K562 (cell line): Measurements from ENCODE around the gene C3AR1. TPM values are rescaled to one million over a fixed set of nuclear protein-coding genes. Genes with fewer than 3 reads are reported as not detected.

Source experiments
- ATAC-seq: fragments of 200-7000 bp; cut with Tn5 transposase; 3 replicates; pipeline ENCODE4 v1.9.1; 2020; ENCODE audit warnings: moderate library complexity
- Bru-seq: library from RNA; stranded (reverse); fragments of 400-500 nt; gene quantifications from one replicate; lab custom pipeline; 2021; lab: Mats Ljungman, UMichigan
- BruChase-seq, 2 experiments: library from RNA; stranded (reverse); fragments of 400-500 nt; gene quantifications; one replicate each; lab custom pipeline; 2021; lab: Mats Ljungman, UMichigan
- BruUV-seq: library from RNA; stranded (reverse); fragments of 400-500 nt; replicated peaks from 2 replicates; lab custom pipeline; 2021; lab: Mats Ljungman, UMichigan
- CTCF ChIA-PET: fragments of 300-600 bp; formaldehyde crosslinking; extraction: SDS; loops from one replicate; lab custom pipeline; 2021; ENCODE audit warnings: low intra/inter-chr PET ratio; lab: Yijun Ruan, JAX
- POLR2A ChIA-PET: fragments of 300-600, 350-650 bp; sonication (Branson Sonifier 250); formaldehyde crosslinking; extraction: SDS; loops from one replicate; lab custom pipeline; 2021; ENCODE audit warnings: antibody characterized with exemption, inconsistent platforms; lab: Yijun Ruan, JAX
- DNase-seq, 4 experiments: peaks; one replicate each; pipeline versions ENCODE4 v3.0.0 to v3.0.0-alpha.2; 2011 to 2018; ENCODE audit warnings: low spot score in 3 of 4, mixed read lengths in 3 of 4; ENCODE audit errors: extremely low read depth in 1 of 4
- FAIRE-seq: peaks from 2 replicates; lab custom pipeline; 2011; peaks lifted over from hg19 to GRCh38; lab: Jason Lieb, UNC
- H2AFZ ChIP-seq: 2 replicates; pipeline ENCODE4 v1.6.0; 2011; ENCODE audit warnings: low read depth, low read length, control low read depth, inconsistent platforms
- H3K27ac ChIP-seq: fragments of 200-600 bp; 3 replicates; pipeline ENCODE4 v1.8.0; 2011; ENCODE audit warnings: low read depth, mild to moderate bottlenecking, control low read depth, inconsistent platforms, low read length, moderate library complexity, mixed read lengths; ENCODE audit errors: extremely low read depth
- H3K27me3 ChIP-seq, 2 experiments: fragments of 300-600 bp in 1 of 2; 2 replicates in 1 of 2; 3 replicates in 1 of 2; pipeline versions ENCODE4 v1.6.0 to v1.8.0; 2011; ENCODE audit warnings: inconsistent platforms in 2 of 2, low read length in 2 of 2, mild to moderate bottlenecking in 1 of 2, mixed read lengths in 1 of 2, moderate library complexity in 1 of 2; ENCODE audit not compliant: control insufficient read depth in 2 of 2, insufficient read depth in 2 of 2
- H3K36me3 ChIP-seq: fragments of 300-600 bp; 3 replicates; pipeline ENCODE4 v1.8.0; 2011; ENCODE audit warnings: mild to moderate bottlenecking, low read length, inconsistent platforms; ENCODE audit not compliant: control insufficient read depth, insufficient read depth
- H3K4me1 ChIP-seq, 2 experiments: fragments of 200-600 bp in 1 of 2; replicated peaks in 1 of 2; 2 replicates in 1 of 2; 3 replicates in 1 of 2; pipeline versions ENCODE4 v1.5.1 to v1.8.0; 2011; ENCODE audit warnings: inconsistent platforms in 2 of 2, low read length in 2 of 2, mild to moderate bottlenecking in 1 of 2, mixed read lengths in 1 of 2, moderate library complexity in 1 of 2; ENCODE audit not compliant: control insufficient read depth in 2 of 2, insufficient read depth in 2 of 2
- H3K4me2 ChIP-seq: 2 replicates; pipeline ENCODE4 v1.6.1; 2011; ENCODE audit warnings: low read length, control low read depth, inconsistent platforms, mixed read lengths; ENCODE audit not compliant: insufficient read depth
- H3K4me3 ChIP-seq: fragments of 200-600 bp; sonication (generic), shearing (Covaris generic); 2 replicates; pipeline ENCODE4 v1.5.1; 2016; ENCODE audit warnings: control low read depth, inconsistent platforms
- H3K79me2 ChIP-seq: fragments of 200-600 bp; 3 replicates; pipeline ENCODE4 v1.8.0; 2011; ENCODE audit warnings: low read length, inconsistent platforms; ENCODE audit not compliant: control insufficient read depth, insufficient read depth
- H3K9ac ChIP-seq, 2 experiments: 2 replicates each; pipeline versions ENCODE4 v1.6.0 to v1.6.1; 2011; ENCODE audit warnings: low read depth in 2 of 2, low read length in 2 of 2, control low read depth in 1 of 2, inconsistent platforms in 1 of 2, mild to moderate bottlenecking in 1 of 2, mixed read lengths in 1 of 2; ENCODE audit not compliant: insufficient read depth in 1 of 2
- H3K9me1 ChIP-seq: one replicate; pipeline ENCODE4 v1.6.0; 2011; ENCODE audit warnings: inconsistent platforms, mild to moderate bottlenecking, low read length, moderate library complexity; ENCODE audit not compliant: control insufficient read depth, insufficient read depth
- H3K9me3 ChIP-seq: replicated peaks from 2 replicates; pipeline ENCODE4 v1.5.1; 2011; ENCODE audit warnings: low read depth, low read length, inconsistent platforms; ENCODE audit not compliant: control insufficient read depth, insufficient read depth
- H4K20me1 ChIP-seq: replicated peaks from 2 replicates; pipeline ENCODE4 v1.6.1; 2011; ENCODE audit warnings: low read length, inconsistent platforms, mixed read lengths; ENCODE audit not compliant: control insufficient read depth, insufficient read depth
- ATF7 ChIP-seq: fragments of 450-650 bp; IDR thresholded peaks from 2 replicates; pipeline ENCODE4 v1.7.1; 2014; ENCODE audit warnings: mild to moderate bottlenecking, moderate library complexity
- FOXP1 ChIP-seq: sonication (generic); formaldehyde crosslinking; IDR thresholded peaks from 2 replicates; pipeline ENCODE4 v1.8.0; 2022; ENCODE audit warnings: mild to moderate bottlenecking, missing genetic modification reagents
- GTF2E2 ChIP-seq: fragments of 200-800 bp; sonication (Bioruptor generic); IDR thresholded peaks from 2 replicates; pipeline ENCODE4 v1.6.1; 2016; ENCODE audit warnings: missing genetic modification characterization, missing compliant biosample characterization
- MTA3 ChIP-seq: fragments of 450-650 bp; formaldehyde crosslinking; IDR thresholded peaks from 2 replicates; pipeline ENCODE4 v1.6.1; 2017; ENCODE audit warnings: mild to moderate bottlenecking, borderline replicate concordance
- NFE2 ChIP-seq: IDR thresholded peaks from 2 replicates; pipeline ENCODE4 v1.6.1; 2014; ENCODE audit warnings: antibody characterized with exemption, low read depth
- SREBF1 ChIP-seq: fragments of 150-350 bp; IDR thresholded peaks from 2 replicates; pipeline ENCODE4 v1.6.1; 2014; ENCODE audit warnings: antibody characterized with exemption, low read depth, low read length, borderline replicate concordance
- U2AF1 ChIP-seq: fragments of 200-400 bp; formaldehyde crosslinking; optimal IDR thresholded peaks from 2 replicates; pipeline ENCODE3; 2017; ENCODE audit warnings: mild to moderate bottlenecking, low read depth, low read length, moderate library complexity
- WGBS: fragments of 100-300 bp; shearing (Covaris generic); methylation state at CpG from one replicate; pipeline ENCODE4 v1.1.6; 2016; ENCODE audit warnings: low coverage, mixed read lengths; ENCODE audit not compliant: insufficient coverage; ENCODE audit errors: missing lambda C conversion rate; 5-methylcytosine and 5-hydroxymethylcytosine counted together
- in situ Hi-C: fragments of 300-500 bp; cut with MboI; formaldehyde crosslinking; loops from 4 replicates; pipeline ENCODE4 v1.15.0; 2018; ENCODE audit warnings: inconsistent platforms, mixed read lengths
- intact Hi-C: fragments of 100-400 bp; cut with micrococcal nuclease; formaldehyde crosslinking; loops from 2 replicates; pipeline ENCODE4 v1.14.2; 2022
- long read RNA-seq, 3 experiments: library from polyadenylated mRNA in 2 of 3; library from RNA in 1 of 3; unstranded in 2 of 3; stranded (forward) in 1 of 3; transcript quantifications; one replicate each; pipeline ENCODE4 v2.0.0, GENCODE V29; 2019 to 2022
- polyA minus RNA-seq, 3 experiments: library from RNA; depleted of rRNA, polyadenylated mRNA; stranded (reverse); fragments of >200 nt; gene quantifications; 2 replicates each; pipeline ENCODE4 v1.2.3, GENCODE V29; 2011
- polyA plus RNA-seq, 8 experiments: library from polyadenylated mRNA; depleted of rRNA in 4 of 8; stranded (reverse) in 5 of 8; unstranded in 3 of 8; fragments of >200 nt; fragmentation: Nextera tagmentation in 2 of 8; fragmentation: Illumina TruSeq in 1 of 8; extraction: Ambion mirVana in 2 of 8; extraction: Trizol in 1 of 8; gene quantifications; 2 replicates each; pipeline versions ENCODE4 v1.2.1 to v1.2.3, GENCODE V29; 2011 to 2014; ENCODE audit warnings: inconsistent platforms in 1 of 8, missing spikeins in 1 of 8
- total RNA-seq, 7 experiments: library from RNA; depleted of rRNA in 6 of 7; stranded (reverse); fragments of >200 nt in 6 of 7; fragmentation: Illumina TruSeq in 2 of 7; extraction: Trizol in 2 of 7; gene quantifications; 2 replicates each; pipeline versions ENCODE4 v1.2.1 to v1.2.3, GENCODE V29; 2011 to 2021; ENCODE audit warnings: low replicate concordance in 1 of 7
- TF ChIP-seq, protein P1 (sequence below), 2 experiments: IDR thresholded peaks; 2 replicates each; pipeline ENCODE4 v1.6.1; 2012; ENCODE audit warnings: improper control_type of control experiment in 2 of 2, low read depth in 2 of 2, low read length in 2 of 2, borderline replicate concordance in 1 of 2
- TF ChIP-seq, protein P2 (sequence below), 2 experiments: fragments of 200-800 bp in 1 of 2; sonication (Bioruptor generic) in 1 of 2; sonication (generic) in 1 of 2; formaldehyde crosslinking in 1 of 2; IDR thresholded peaks in 1 of 2; conservative IDR thresholded peaks in 1 of 2; 2 replicates each; pipeline versions ENCODE4 v1.5.0 to v1.6.1; 2016 to 2020; ENCODE audit warnings: missing compliant biosample characterization in 1 of 2, missing genetic modification characterization in 1 of 2, missing genetic modification reagents in 1 of 2

C3AR1 gene
- 8.0 and 9.9 TPM in 2 replicates for total RNA-seq (2011; cell fraction: chromatin; rRNA removed; ENCODE audit: low replicate concordance)
- total RNA-seq (2011; cell fraction: nucleolus; rRNA removed) = 8.6 and 12.2 TPM in 2 replicates
- 8.4 and 9.2 TPM in 2 replicates for total RNA-seq (2011; cell fraction: nucleoplasm; rRNA removed)
- 2.2 and 2.5 TPM in 2 replicates for total RNA-seq (2014; rRNA removed)
- total RNA-seq (2014; rRNA removed; fragmentation: Illumina TruSeq; extraction: Trizol) = 3.7 and 3.8 TPM in 2 replicates
- total RNA-seq (2015; rRNA removed; fragmentation: Illumina TruSeq; extraction: Trizol) = 2.4 and 2.5 TPM in 2 replicates
- total RNA-seq (2021) = 3.5 and 3.9 TPM in 2 replicates
- 3.6 and 9.5 TPM in 2 replicates for polyA plus RNA-seq (2011; rRNA removed)
- polyA plus RNA-seq (2011; cell fraction: cytosol; rRNA removed) = 4.2 and 13.5 TPM in 2 replicates
- polyA plus RNA-seq (2011; cell fraction: nucleus; rRNA removed) = 3.5 and 8.0 TPM in 2 replicates
- polyA plus RNA-seq (2012) = 4.2 and 4.7 TPM in 2 replicates
- polyA plus RNA-seq (2014; fragmentation: Illumina TruSeq; extraction: Trizol) = 7.0 and 7.2 TPM in 2 replicates
- polyA plus RNA-seq (2014; fragmentation: Nextera tagmentation; extraction: Ambion mirVana) = 10 to 100 TPM; 11.5 to 12.9 TPM
- 4.7 and 5.3 TPM in 2 replicates for polyA plus RNA-seq (2014; rRNA removed)
- polyA minus RNA-seq (2011; rRNA and poly(A)+ RNA removed) = 4.7 and 8.5 TPM in 2 replicates
- 0.64 and 5.8 TPM in 2 replicates for polyA minus RNA-seq (2011; cell fraction: cytosol; rRNA and poly(A)+ RNA removed)
- 1.8 and 2.4 TPM in 2 replicates for polyA minus RNA-seq (2011; cell fraction: nucleus; rRNA and poly(A)+ RNA removed)
- percentile 59 among the genes with signal in this experiment for Bru-seq, nascent RNA
- percentile 48 among the genes with signal in this experiment for BruChase-seq, experiment 1, labeled RNA remaining after a 2-hour chase
- BruChase-seq, experiment 2, labeled RNA remaining after a 6-hour chase = percentile 47 among the genes with signal in this experiment
- long read RNA-seq, experiment 1, transcript C3AR1-201 (2 exons, 2,088 nt) = major isoform, 6 of 10 reads
- long read RNA-seq, experiment 1, partial matches to known transcripts = 0 of 10 reads
- long read RNA-seq, experiment 1, other reads (novel, unspliced or antisense) = 4 of 10 reads
- long read RNA-seq, experiment 2, transcript C3AR1-201 (2 exons, 2,088 nt) = major isoform, 7 of 7 reads
- long read RNA-seq, experiment 2, partial matches to known transcripts = 0 of 7 reads
- long read RNA-seq, experiment 2, other reads (novel, unspliced or antisense) = 0 of 7 reads
- long read RNA-seq, experiment 3, partial matches to known transcripts = 0 of 4 reads
- long read RNA-seq, experiment 3, other reads (novel, unspliced or antisense) = 0 of 4 reads

GRCh38 chr12:8065991-8066594, at the start of gene C3AR1:
TSS of gene C3AR1 (minus strand) at chr12:8066359. CDS start at chr12:8060185, 6,174 bp downstream.
- H3K36me3 ChIP-seq = no peaks in the 10 kb centered on the region
- peak within 1 kb of the TSS; percentile 91 for H2AFZ ChIP-seq
- peak within 1 kb of the TSS in 1 of 2 experiments; percentile 55; a peak in 3 of 4 replicates for H3K9ac ChIP-seq
- no peaks in the 10 kb centered on the region for H4K20me1 ChIP-seq
- ChIA-PET CTCF (no interaction called here), POLR2A (interaction anchor here (0.6 to 1.2 kb wide), 4 partner anchors 8 to 39 kb away, joined by 3 to 6 read pairs (median 4); no protein-coding TSS in a partner anchor)
- intact Hi-C loops = no loop called here
- peak within 1 kb of the TSS; percentile 74 for H3K4me2 ChIP-seq
- peak within 1 kb of the TSS; percentile 19; the same call in 1 of the 2 replicates for H3K4me3 ChIP-seq
- BruUV-seq = TSS peak; percentile 83
- peak within 1 kb of the TSS; percentile 77 for H3K27ac ChIP-seq
- DNase-seq (peak in 2 of 4 experiments; percentile 51 to 64), FAIRE-seq (peak; percentile 96), ATAC-seq (peak; percentile 92)
- H3K4me1 ChIP-seq = peaks cover 5 to 13% of the 10 kb centered on the region in 2 experiments; a peak in 4 of 5 replicates
- 0% methylated on average over 2 of the region's 2 CpGs for WGBS
- in situ Hi-C loops = no loop called here
- no peaks in the 10 kb centered on the region; the same call in 2 of the 3 replicates for H3K79me2 ChIP-seq
- H3K27me3 ChIP-seq = no peaks in the 10 kb centered on the region
- no peaks in the 10 kb centered on the region for H3K9me1 ChIP-seq
- no peaks in the 10 kb centered on the region for H3K9me3 ChIP-seq
- TF ChIP-seq GTF2E2 (tag) (peak; percentile 66), ATF7 (peak; percentile 68), U2AF1 (no peak), FOXP1 (CRISPR knock-in tag) (no peak), SREBF1 (no peak), MTA3 (peak; percentile 65; the same call in 1 of the 2 replicates), NFE2 (peak; percentile 18; the same call in 1 of the 2 replicates)
- TF ChIP-seq, protein P1, sequence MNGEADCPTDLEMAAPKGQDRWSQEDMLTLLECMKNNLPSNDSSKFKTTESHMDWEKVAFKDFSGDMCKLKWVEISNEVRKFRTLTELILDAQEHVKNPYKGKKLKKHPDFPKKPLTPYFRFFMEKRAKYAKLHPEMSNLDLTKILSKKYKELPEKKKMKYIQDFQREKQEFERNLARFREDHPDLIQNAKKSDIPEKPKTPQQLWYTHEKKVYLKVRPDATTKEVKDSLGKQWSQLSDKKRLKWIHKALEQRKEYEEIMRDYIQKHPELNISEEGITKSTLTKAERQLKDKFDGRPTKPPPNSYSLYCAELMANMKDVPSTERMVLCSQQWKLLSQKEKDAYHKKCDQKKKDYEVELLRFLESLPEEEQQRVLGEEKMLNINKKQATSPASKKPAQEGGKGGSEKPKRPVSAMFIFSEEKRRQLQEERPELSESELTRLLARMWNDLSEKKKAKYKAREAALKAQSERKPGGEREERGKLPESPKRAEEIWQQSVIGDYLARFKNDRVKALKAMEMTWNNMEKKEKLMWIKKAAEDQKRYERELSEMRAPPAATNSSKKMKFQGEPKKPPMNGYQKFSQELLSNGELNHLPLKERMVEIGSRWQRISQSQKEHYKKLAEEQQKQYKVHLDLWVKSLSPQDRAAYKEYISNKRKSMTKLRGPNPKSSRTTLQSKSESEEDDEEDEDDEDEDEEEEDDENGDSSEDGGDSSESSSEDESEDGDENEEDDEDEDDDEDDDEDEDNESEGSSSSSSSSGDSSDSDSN (IDR thresholded peaks at IDR 0.05; ENCODE audit: borderline replicate concordance in 1 of 2, low read depth in 2 of 2, low read length in 2 of 2) = no peak
- TF ChIP-seq, protein P2, sequence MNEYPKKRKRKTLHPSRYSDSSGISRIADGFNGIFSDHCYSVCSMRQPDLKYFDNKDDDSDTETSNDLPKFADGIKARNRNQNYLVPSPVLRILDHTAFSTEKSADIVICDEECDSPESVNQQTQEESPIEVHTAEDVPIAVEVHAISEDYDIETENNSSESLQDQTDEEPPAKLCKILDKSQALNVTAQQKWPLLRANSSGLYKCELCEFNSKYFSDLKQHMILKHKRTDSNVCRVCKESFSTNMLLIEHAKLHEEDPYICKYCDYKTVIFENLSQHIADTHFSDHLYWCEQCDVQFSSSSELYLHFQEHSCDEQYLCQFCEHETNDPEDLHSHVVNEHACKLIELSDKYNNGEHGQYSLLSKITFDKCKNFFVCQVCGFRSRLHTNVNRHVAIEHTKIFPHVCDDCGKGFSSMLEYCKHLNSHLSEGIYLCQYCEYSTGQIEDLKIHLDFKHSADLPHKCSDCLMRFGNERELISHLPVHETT (CRISPR knock-in tag; conservative IDR thresholded peaks at IDR 0.05 in 1 of 2, IDR thresholded peaks at IDR 0.05 in 1 of 2) = 0 out of 4 replicates have a peak, but pooled peaks of 1 of the 2 experiments have one; percentile 42
